Nephron progenitor cell (in vitro differentiated cells): ENCODE measurements around the gene SNCB.

Experiments used
- DNase-seq: peaks from one replicate; pipeline ENCODE4 v3.0.0; 2021
- H3K27ac Mint-ChIP-seq: 2 replicates; pipeline ENCODE4 v1.8.0; 2021; ENCODE audit warnings: mild to moderate bottlenecking, moderate library complexity, mixed read lengths
- H3K27me3 Mint-ChIP-seq: 2 replicates; pipeline ENCODE4 v1.8.0; 2021; ENCODE audit warnings: mild to moderate bottlenecking, low read depth, mixed read lengths; ENCODE audit not compliant: poor library complexity
- H3K36me3 Mint-ChIP-seq: 2 replicates; pipeline ENCODE4 v1.8.0; 2021; ENCODE audit warnings: low read depth, mixed read lengths
- H3K4me1 Mint-ChIP-seq: 2 replicates; pipeline ENCODE4 v1.8.0; 2021; ENCODE audit warnings: mixed read lengths
- H3K4me3 Mint-ChIP-seq: 2 replicates; pipeline ENCODE4 v1.8.0; 2021; ENCODE audit warnings: mild to moderate bottlenecking, moderate library complexity, mixed read lengths
- H3K9me3 Mint-ChIP-seq: 2 replicates; pipeline ENCODE4 v1.8.0; 2021; ENCODE audit warnings: mild to moderate bottlenecking, moderate library complexity, mixed read lengths
- CTCF ChIP-seq: fragments of 200-600 bp; sonication (generic); IDR thresholded peaks from 2 replicates; pipeline ENCODE4 v1.5.0; 2021; ENCODE audit warnings: antibody characterized with exemption

The SNCB gene

GRCh38 chr5:176632745-176633144 lies 2.4 kb upstream of the SNCB start:
- H3K27ac Mint-ChIP-seq: no peak overlapping the region
- peaks cover 30% of the 10 kb centered on the region for H3K4me1 Mint-ChIP-seq
- peaks cover 81% of the 10 kb centered on the region for H3K27me3 Mint-ChIP-seq
- DNase-seq: no peak
- H3K9me3 Mint-ChIP-seq: peaks cover 11% of the 10 kb centered on the region
- no peak overlapping the region for H3K4me3 Mint-ChIP-seq
- TF ChIP-seq CTCF: no peak
- no peaks in the 10 kb centered on the region for H3K36me3 Mint-ChIP-seq

GRCh38 chr5:176631383-176632200 lies 1.3 kb upstream of the SNCB start:
- H3K27ac Mint-ChIP-seq: no peak overlapping the region
- H3K36me3 Mint-ChIP-seq: no peaks in the 10 kb centered on the region
- H3K4me1 Mint-ChIP-seq: peaks cover 31% of the 10 kb centered on the region
- no peak for DNase-seq
- H3K27me3 Mint-ChIP-seq: peaks cover 87% of the 10 kb centered on the region
- H3K9me3 Mint-ChIP-seq: peaks cover 11% of the 10 kb centered on the region
- no peak overlapping the region for H3K4me3 Mint-ChIP-seq
- no peak for TF ChIP-seq CTCF

- no peak for TF ChIP-seq CTCF
- peaks cover 90% of the 10 kb centered on the region for H3K27me3 Mint-ChIP-seq
- peaks cover 7% of the 10 kb centered on the region for H3K9me3 Mint-ChIP-seq
- H3K4me3 Mint-ChIP-seq: peak overlapping the region; percentile 76
- peaks cover 35% of the 10 kb centered on the region for H3K4me1 Mint-ChIP-seq
- H3K27ac Mint-ChIP-seq: no peak overlapping the region
- no peaks in the 10 kb centered on the region for H3K36me3 Mint-ChIP-seq
- no peak for DNase-seq
Measured at GRCh38 chr5:176630681-176631222, 418 bp upstream of the SNCB start.

GRCh38 chr5:176629317-176629852 lies 949 bp downstream of the SNCB start:
- DNase-seq: no peak
- peak overlapping the region; percentile 62 for H3K4me3 Mint-ChIP-seq
- H3K27ac Mint-ChIP-seq: no peak overlapping the region
- peaks cover 30% of the 10 kb centered on the region for H3K4me1 Mint-ChIP-seq
- no peaks in the 10 kb centered on the region for H3K36me3 Mint-ChIP-seq
- no peak for TF ChIP-seq CTCF
- peaks cover 93% of the 10 kb centered on the region for H3K27me3 Mint-ChIP-seq
- no peaks in the 10 kb centered on the region for H3K9me3 Mint-ChIP-seq

DNA sequence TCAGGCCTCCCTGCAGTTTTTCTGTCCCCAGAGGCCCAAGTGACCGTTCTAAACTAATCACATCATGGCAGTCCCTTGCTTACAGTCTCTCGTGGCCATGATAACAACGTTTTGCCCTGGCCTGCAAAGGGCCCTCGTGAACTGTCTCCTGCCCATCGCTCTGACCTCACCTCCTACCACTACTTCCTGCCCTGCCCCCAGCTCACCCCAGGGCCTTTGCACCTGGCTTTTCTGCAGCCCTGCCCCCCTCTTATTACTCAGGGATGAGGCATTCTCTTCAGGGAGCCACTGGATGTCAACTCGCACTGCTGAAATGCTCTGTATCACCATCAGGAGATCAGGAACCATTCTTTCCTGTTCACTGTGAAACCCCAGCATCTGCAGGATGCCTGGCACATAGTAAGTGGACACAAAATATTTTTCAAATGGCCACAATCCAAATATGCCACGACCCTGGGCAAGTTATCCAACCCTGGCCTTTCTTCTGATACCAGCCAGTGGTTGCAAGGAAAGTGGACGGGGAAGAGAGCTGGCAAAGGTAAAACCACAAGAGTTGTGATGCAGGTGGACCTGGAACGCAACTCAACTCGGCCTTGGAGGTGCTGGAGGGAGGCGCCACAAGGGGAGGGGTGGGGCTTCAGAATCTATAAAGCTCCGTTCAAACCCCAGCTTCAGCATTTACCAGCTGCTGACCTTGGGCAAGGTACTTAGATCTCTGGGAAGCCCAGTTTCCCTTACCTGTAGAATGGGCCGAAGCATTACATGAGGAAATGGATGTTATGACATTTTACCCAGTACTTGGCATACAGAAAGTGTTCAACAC lies 1.7 kb downstream of the SNCB start:
- H3K27ac Mint-ChIP-seq: no peak overlapping the region
- peak overlapping the region; percentile 62 for H3K4me3 Mint-ChIP-seq
- H3K36me3 Mint-ChIP-seq: no peaks in the 10 kb centered on the region
- H3K4me1 Mint-ChIP-seq: peaks cover 23% of the 10 kb centered on the region
- H3K9me3 Mint-ChIP-seq: no peaks in the 10 kb centered on the region
- DNase-seq: no peak
- H3K27me3 Mint-ChIP-seq: peaks cover 91% of the 10 kb centered on the region
- no peak for TF ChIP-seq CTCF
